ENCODE results near the gene FAF2.
"Not testable (repeated sequence)": the region's sequence is repeated elsewhere in the genome, so short reads cannot be mapped to it uniquely, and the experiment has no call there.

The FAF2 gene

GRCh38 chr5:176548967-176549444, 100.8 kb downstream of the FAF2 start, which contains the start of gene CDHR2:
CDHR2 (plus strand) TSS chr5:176549342; CDS start chr5:176565353, 16,011 bp downstream.
- no peak for DNase-seq

- DNase-seq: no peak
Measured at GRCh38 chr5:176549871-176550270, 101.7 kb downstream of the FAF2 start.

GRCh38 chr5:176550275-176550831, 102.2 kb downstream of the FAF2 start:
- peak; percentile 10 for DNase-seq

- DNase-seq: not testable (repeated sequence)
Measured at GRCh38 chr5:176550937-176551336, 102.8 kb downstream of the FAF2 start.

- no peak for DNase-seq
Measured at GRCh38 chr5:176552332-176552869, 104.2 kb downstream of the FAF2 start.

GRCh38 chr5:176553260-176554085, 105.3 kb downstream of the FAF2 start:
- DNase-seq: no peak

- DNase-seq: no peak
Measured at GRCh38 chr5:176557846-176558245, 109.7 kb downstream of the FAF2 start.
